ENCODE measurements around the gene SYNJ2.

DNA sequence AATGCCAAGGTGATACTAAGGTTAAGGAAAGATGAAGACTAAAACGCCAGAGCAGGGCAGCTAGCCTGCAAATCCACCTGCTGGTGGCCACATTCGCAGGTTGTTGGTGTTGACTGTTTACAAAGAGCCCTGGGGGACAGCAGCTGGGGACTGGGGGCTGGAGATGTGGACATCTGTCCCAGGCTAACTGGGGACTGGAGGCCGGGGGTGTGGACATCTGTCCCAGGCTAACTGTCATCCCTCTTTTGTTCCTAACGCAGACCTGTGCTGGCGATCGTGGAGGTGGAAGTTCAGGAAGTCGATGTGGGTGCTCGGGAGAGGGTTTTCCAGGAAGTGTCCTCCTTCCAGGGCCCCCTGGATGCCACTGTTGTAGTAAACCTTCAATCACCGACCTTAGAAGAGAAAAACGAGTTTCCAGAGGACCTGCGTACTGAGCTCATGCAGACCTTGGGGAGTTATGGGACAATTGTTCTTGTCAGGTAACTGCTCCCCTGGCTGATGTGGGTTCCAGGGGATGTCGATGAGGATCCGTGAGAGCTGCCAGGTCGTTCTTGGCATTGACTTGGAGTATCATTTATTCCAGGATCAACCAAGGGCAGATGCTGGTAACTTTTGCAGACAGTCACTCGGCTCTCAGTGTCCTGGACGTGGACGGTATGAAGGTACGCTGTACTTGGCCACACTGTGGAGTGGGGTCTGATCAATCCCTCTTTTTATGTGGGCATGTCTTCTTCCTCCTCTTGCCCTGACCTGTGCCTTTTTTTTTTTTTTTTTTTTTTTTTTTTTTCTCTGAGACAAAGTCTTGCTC lies 99.4 kb downstream of the SYNJ2 start:
- TF ChIP-seq, protein P1, sequence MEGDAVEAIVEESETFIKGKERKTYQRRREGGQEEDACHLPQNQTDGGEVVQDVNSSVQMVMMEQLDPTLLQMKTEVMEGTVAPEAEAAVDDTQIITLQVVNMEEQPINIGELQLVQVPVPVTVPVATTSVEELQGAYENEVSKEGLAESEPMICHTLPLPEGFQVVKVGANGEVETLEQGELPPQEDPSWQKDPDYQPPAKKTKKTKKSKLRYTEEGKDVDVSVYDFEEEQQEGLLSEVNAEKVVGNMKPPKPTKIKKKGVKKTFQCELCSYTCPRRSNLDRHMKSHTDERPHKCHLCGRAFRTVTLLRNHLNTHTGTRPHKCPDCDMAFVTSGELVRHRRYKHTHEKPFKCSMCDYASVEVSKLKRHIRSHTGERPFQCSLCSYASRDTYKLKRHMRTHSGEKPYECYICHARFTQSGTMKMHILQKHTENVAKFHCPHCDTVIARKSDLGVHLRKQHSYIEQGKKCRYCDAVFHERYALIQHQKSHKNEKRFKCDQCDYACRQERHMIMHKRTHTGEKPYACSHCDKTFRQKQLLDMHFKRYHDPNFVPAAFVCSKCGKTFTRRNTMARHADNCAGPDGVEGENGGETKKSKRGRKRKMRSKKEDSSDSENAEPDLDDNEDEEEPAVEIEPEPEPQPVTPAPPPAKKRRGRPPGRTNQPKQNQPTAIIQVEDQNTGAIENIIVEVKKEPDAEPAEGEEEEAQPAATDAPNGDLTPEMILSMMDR (IDR thresholded peaks at IDR 0.05), result no peak
- no peak for TF ChIP-seq POLR2A (IDR thresholded peaks at IDR 0.05)
